ENCODE results near the gene AKNAD1.
A peak's percentile ranks its signal among the peaks of the same experiment; 100 is the strongest.

AKNAD1 gene

DNA sequence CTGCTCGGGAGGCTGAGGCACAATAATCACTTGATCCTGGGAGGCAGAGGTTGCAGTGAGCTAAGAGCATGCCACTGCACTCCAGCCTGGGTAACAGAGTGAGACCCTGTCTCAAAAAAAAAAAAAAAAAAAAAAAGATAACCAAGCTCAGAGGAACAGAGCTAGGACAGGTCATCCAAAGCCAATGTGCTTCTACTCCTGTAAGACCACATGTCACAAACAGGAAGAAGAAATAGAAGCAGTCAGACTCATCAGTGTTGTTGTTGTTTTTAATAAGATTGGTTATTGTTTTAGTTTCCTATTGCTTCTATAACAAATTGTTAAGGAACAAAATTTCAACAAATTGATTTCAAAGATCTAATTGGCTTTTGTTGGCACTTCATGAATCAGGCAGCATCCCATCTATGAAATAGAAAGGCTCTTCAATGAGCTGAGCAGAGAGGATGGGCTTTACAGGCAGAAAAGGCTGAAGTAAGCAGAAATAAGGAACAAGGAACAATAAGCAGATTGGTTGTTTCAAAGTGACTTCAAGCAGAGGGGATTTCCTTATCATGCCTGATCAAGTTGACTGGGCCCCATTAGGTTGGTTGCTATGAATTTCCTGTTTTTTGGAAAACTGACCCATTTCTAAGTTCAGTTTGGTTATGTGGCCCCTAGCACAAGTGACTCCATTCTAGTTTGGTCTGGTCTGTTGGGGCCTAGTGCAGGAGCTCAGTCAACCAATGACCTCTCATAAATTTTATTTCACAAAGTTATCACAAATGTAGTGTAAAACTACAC is 6.0 kb upstream of the AKNAD1 start:
- DNase-seq = no peak

DNA sequence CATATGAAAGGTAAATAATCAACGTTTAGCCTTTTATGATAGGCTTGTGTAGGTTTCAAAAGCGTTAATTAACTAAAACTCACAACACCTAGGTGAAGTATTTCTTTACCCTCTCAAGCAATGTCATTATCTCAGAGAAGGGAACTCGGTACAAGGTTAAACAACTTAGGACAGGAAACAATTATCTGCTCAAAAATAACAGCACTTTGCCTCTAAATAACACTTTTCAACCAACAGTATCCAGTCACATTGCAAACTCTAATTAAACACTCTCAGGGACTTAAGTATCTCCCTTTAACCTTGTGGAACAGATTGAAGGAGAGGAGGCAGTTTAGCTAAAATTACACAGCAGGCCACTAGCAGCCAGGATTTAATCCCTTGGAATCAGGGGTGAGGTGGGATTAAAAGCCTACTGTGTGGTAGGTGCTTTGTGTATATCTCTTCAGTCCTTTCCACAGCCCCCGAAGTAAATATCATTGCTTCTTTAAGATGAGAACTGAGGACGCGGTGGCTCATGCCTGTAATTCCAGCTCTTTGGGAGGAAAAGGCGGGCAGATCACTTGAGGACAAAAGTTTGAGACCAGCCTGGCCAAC is 5.2 kb upstream of the AKNAD1 start:
- DNase-seq = no peak

DNA sequence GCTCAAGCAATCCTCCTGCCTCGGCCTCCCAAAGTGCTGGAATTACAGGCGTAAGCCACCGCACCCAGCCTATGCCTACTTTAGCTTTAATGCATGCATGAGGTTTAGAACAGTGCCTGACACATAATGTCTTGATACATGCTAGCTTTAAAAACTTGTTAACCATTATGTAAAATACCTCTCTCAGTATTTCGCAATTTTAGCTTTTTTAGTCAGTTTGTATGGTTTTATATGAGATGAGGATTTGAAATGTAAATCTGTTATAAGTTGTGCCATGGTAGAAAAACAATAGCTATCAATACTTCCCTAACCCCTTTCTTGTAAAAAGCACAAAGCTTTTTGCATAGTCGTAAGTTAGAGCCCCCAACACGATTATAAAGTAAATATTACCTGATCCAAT is 4.7 kb upstream of the AKNAD1 start:
- DNase-seq = no peak

DNA sequence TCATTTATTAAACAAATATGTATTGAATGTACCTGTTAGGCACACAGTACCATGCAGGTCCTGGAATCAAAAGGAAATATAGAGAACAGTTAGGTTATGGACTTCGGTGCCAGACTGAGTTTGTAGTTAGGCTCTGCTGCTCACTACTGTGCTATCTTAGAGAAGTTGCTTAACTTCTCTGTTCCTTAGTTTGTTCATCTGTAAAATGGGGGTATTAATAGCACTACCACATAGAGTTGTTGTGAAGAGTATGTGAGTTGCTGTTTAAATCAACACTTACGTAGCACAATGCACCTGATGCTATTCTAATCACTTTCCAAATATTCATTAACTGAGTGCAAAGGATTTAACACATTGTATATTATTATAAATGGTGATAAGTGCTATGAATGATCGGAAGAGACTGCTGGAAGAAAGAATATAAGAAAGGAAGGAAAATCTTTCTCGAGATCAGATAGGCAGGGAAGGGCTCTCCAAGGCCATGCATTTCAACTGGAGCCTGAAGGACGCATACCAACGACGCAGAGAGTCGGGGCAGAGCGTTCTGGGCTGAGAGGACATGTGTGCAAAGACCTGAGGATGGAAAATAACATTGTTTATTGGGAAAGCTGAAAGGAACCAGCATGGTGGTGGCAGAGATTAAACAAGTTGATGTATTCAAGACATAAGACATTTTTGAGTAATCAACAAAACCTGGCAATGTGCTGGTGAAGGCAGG is 3.5 kb upstream of the AKNAD1 start:
- no peak for DNase-seq

DNA sequence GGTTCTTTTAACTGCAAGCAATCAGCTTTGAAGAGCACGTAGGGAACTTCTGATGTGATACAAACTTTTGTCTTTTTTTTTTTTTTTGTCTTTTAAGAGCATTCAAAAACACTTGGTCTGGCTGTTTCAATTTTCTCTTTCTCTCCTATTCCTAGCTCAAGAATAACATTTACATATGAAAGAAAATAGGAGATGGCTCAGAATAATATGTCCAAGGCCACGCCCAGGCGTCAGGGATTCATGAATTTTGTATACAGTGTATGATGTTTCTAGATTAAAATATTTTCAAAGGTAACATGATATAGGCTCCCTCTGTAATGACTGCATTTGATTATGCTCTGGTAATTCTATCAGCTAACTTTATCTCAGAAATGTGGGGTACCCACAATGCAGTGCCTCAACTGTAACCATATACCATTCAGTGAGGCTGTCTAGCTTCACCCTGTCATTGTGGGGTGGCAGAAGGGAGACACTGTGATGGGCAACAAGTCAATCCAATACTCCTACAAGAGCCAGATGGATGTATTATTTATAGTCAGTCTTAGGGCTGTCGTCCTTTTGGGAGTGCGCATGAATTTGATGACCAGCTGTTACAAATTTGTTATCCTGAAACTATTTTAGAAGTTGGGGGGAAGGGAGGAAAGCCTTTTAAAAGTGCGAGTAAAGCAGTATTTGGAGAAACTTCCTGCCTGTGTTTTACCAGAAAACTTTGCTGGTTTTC is 1.5 kb upstream of the AKNAD1 start:
- DNase-seq = no peak

DNA sequence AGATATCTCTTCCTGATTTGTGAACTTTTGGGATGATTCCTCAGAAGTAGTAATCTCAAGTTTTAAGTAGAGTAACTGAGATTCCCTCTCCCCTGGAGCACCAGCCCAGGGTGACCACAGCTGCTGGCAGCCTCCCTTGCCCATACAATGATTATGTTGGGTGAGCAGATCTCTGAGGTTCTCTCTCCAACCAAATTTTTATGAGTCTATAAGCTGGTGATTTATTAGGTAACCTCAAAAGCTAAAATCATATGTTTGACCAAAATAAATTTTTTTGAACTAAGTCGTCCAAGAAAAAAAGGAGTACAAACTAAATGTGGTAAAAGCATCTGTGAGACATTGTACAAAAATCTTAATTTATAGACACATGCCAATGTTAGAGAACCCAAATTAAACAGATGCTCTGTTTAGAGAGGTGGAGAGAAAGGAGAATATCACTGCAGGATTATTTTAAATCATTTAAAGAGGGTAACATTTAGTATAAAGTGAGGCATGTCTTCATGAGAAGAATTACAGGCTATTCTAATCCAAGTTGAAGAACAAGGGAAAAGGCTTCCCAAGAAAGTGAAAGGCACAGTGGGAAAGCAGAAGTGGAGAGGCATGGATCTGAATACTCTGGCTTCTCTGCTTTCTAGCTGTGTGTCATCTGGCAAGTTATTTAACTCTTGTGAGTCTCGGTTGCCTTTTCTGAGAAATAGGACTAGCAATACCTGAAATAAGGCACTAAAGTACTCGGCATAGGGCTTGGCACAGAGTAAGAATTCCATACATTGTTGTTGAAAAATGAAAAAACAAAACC is 2.5 kb downstream of the AKNAD1 start:
- no peak for DNase-seq

DNA sequence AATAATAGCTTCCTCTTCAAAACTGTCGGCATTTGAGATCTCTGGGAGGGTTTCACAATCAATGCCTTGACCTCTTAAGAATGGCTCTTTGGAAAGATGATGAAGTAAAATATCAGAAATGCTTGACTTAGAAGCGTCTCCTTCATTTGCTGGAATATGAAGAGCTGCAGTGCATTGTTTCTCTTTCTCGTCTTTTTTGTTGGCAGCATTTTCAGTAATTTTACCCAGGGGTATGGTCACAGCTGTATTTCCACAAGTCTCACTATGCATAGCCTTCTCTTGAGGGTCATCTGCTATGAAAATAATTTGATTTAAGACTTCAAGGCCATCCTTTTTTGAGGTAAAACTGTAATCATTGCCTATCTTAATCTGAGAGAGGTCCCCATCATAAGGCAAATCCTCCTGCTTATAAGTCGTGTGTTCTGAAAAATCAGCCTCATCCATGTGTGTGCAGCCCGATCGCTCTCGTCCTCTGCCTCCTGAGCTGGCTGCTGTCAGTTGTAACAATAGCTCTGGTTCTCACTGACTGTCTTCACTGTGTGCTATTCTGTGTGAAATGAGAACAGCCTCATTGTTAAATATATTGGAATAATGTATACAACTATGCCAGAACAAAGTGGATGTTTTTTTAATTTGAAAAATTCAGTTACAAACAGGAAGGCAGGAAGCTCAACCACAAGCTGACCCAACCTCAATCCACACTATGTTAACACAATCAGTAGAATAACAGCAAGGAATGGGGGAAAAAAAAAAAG is 4.5 kb downstream of the AKNAD1 start:
- DNase-seq = no peak

DNA sequence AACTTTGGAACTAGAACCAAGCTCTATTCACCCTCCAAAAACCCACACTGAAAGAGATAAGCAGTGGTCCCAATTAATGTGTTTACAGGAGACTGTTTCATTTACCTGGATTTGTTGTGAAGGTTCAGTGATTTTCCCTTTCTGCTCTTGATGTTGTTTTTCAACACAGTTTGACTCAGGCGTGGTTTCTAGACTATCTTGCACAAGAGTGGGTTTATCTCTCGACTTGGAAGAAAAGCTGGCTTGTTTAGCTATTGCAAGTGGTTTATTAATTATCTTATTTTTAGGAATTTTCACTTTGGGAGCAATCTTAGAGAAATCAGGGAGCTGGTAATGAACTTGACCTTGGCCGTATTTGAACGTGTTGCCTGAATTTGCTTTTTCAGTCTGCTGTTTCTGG is 5.3 kb downstream of the AKNAD1 start:
- no peak for DNase-seq

DNA sequence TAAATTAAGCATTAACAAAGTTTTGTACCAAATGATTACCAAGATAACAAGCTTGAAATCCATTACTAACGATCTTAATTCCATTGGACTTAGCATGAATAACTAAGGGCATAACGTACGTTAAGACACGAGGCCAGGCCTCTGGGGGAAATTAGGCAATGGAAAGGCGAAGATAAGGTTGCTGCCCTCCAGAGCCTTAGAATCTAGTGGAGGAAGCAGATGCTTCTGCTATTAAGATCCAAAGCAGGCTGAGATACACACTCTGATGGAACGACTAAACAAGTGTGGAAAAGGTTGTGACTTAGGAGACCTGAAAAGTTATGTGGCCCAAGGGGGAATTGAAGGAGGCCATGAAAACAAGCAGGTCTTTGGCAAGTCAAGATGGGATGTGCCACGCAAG is 6.0 kb downstream of the AKNAD1 start:
- DNase-seq = no peak

DNA sequence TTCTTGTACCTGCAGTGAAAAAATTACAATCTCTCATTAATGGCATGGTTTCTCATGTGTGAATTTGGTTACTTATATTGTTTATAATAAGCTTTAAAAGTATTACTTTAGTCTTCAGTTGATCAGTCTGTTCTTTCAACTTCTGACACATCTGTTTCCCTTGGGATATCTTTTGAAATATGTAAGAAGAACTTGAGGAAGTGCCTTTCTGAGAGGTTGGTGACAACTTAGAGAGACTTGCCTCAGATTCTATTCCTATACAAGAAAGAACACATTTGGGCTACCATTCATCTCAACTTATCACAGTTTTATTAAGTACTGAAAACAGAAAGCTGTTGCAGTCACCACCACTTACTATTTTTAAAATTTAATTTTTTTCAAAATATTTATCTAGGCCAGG is 8.1 kb downstream of the AKNAD1 start:
- DNase-seq = no peak

DNA sequence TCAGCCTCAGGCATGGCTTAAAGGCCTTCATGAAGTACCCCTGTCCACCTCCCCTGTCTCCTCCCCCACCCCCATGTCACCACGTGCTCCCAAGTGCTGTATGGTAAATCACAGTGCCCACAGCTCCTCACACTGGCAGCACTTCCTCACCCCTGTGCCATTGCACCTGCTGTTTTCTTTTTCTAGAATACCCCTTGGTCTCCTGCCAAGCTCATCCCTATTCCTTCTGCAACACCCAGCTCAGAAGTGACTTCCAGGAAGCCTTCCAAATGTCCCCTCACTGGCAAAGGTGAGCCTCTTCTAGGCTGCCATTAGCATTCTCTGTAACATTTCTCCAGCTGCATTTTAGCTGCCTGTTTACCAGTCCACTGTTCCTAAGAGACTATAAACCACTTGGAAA is 9.4 kb downstream of the AKNAD1 start:
- no peak for DNase-seq

DNA sequence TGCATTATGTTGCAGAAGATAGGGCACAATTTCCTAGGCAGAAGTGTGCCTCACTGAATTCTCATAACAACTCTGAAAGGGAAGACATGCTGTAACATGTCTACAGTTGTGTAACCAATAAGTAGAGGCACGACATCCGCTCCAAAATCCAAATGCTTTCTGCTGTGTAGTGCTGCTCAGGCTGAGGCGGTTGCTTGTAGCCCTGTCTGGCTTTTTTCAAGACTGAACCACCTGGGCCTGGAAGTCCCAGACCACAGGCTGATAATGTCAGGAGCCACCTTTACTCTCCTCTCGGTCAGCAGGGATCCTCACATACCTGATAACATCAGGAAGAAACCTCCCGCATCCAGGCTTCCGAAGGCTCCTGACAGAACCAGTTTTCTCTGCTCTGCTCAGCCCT is 10.9 kb downstream of the AKNAD1 start:
- DNase-seq = no peak

DNA sequence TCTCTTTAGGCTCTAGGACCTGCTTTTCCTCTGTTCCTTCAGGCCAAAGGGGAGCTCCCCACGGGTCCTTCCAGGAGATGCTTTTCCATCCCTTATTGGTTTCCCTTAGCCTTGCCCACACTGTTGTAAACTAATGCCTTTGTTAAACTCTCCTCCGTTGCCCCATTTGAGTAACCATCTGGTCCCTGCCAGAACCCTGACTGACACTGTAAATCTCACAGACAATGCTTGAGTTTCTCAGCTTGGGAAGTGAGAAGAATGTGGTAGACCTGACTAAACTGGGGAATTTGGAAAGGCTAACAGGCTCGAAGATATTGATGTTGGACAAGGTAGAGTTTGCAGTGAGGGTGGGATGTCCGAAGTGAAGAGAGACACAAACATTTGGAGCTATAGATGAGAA is 11.4 kb downstream of the AKNAD1 start:
- DNase-seq = no peak

DNA sequence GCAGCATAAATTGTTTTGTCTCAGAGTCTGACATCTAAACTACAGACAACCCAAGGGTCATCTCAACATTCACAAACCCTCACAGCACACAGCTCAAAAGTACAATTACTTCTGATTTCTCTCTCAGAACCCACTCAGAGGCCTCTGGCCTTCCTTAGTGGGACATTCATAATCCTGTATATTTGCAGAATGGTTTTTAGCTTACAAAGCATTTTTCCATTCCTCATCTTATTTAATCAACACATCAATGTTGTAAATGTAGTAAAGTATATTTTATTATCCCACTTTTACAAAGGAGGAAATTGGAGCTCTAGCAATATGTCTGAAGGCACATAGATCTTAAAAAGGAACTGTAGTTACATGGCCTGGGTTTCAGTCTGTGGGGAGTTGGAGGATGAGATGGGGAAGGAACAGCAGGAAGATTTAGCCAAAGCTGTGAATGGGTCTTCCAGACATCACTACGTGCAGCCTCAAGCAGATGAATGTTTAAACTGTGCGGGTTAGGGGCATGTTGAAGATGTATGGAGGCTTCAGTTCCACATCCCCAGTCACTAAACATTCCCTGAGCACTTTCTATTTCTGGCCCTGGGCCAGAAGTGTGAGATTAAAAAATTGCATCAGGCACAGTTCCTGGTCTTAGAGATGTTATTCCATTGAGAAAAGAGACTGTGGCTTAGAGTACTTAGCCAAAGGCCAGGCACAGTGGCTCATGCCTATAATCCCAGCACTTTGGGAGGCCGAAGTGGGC is 13.3 kb downstream of the AKNAD1 start:
- DNase-seq = no peak

DNA sequence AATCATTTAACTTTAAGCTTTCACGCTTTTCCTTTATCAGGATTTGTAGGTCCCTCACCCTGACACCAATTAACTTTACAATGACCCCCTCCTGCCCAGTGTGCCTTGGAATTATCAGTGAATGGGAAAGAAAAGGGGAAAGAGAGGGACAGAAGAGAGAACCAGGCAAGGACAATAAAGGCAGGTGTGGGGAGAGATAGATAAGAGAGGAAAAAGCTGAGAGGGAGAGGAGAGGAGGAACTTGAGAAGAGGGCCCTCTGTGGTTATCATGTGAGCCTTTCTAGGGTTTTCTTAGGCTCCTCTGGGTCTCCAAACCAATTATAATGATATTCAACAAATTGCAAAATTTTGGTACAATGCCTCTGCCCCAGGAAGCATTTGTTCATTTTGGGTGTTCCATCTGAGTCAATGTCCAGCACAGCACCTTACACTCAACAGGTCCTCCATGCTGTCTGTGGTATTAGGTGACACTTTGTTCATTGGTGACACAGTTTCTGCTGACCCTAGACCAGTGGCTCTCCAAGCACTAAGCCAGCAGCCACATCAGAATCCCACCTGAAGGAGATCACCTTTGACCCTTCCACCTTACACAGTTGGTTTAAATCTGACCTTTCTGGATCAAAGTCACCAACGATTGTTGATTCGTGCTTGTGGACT is 14.2 kb downstream of the AKNAD1 start:
- DNase-seq = no peak

DNA sequence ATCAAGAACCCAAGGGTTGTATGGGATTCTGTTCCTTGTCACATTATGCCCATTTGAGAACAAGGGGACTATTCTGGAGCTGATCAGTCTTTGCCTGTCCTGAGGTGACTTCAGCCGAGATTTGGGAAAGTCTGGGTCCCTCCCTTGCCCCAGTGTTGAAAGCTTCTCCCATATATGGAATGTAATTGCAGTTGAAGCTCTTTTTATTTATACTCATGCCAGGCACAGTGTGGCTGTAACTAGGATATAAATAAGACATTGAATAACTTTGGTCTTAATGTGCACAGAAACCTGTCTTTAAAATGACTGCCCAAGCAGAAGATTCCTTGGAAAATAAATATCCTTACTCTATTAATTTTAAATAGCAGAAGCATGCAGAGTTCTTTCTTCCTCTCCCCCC is 15.2 kb downstream of the AKNAD1 start:
- no peak for DNase-seq

DNA sequence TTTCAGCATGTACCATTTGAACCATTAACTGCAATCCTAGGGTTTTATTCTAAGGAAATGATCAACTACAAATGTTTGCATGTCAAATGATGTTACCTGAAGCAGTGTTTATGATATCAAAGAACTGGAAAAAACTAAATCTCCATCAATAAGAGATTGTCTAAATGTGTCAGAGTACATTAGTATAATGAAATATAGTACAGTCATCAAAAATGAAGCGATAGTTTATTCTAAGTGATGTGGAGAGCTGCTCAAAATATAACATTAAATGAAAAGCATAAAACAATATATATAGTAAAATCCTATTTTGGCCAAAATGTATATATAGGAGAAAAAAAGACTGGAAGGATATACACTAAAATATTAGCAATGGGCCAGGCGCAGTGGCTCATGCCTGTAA is 24.0 kb downstream of the AKNAD1 start:
- DNase-seq = no peak

DNA sequence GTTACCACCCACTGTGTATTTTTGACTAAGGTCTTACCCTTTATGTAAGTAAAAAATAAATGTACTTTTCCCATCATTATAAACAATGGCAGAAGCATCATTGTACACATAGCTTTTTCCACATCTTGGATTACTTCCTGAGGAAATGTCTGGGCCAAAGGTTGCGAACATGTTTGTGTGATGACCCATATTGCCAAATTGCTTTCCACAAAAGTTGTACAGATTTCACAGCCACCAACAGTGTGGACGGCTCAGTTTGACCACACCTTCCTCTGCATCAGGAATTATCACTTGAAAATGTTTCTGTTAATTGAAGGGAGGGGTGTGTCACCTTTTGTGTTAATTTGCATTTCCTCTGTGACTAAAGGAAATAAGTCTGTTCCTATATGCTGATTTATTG is 25.7 kb downstream of the AKNAD1 start:
- no peak for DNase-seq

DNA sequence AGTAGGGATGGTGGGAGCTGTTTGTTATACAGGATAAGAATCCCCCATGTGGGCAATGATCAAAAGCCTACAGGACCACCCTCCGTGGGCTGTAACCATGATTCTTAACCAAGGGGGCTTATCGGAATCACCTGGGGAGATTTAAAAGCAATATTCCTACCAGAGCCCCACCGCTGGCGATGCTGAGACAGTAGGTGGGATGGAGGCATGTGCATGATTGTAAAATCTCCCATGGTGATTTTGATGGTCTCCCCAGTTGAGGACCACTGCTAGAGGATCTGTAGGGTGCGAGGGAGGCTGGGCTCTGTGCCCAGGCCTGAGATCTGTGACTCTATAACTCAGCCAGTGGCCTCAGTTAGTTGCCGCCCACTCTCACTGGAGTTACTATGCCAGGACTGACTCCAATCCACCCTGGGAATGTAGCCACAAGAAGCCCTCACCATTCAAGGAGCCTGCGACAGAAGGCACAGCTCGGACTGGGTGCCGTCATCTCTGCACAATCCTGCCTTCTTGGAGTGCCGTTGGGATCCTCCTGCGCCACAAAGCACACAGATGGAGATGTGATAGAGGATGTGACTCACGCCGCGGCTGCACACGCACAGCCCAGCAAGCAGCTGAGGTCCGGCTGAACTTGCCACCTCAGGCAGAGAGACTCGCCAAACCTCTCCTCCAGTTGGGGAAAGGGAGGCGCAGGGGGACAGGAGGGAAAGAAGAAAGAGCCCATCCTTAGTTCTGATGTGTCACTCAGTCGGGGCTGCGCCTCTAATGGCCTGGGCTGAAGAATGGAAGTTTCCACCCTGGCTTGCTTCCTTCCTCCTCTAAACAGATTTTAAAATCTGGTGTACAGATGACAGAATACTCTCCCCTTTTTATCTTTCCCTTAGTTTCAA is 26.5 kb downstream of the AKNAD1 start:
- peak; percentile 31 for DNase-seq

DNA sequence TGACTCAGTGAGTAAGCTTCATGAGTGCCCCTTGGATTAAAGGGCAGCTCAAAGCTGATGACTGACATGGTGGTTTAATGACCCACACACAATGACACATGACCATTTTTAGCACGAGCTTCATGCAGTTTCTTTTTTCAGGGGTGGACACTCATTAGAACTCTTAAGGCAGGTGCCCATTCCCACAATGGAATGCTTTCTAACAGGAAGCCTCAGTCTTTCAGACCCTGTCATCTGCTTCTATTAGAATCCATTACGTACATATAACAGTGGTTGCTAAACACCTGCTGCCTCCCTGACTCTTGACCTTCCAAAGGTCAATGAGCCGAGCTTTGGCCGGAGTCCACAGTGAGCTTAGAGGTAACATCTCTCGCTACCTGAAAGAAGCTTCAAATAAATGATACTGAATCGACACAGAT is 27.4 kb downstream of the AKNAD1 start:
- DNase-seq = no peak

All from GOT3 (cell line).